ENCODE data around the gene RHEB. TPM values are rescaled to one million over a fixed set of nuclear protein-coding genes. Genes with fewer than 3 reads are reported as not detected.
A peak's percentile ranks its signal among the peaks of the same experiment; 100 is the strongest.

The RHEB gene
- total RNA-seq, 1 donor from 2014 or later = 225 TPM

- no peaks in the 10 kb centered on the region for H3K79me2 ChIP-seq (ENCODE audit: low read depth)
- H2AFZ ChIP-seq (replicated peaks) = peak overlapping the region; percentile 91
- peaks cover 8% of the 10 kb centered on the region for H3K4me1 ChIP-seq
- H3F3A ChIP-seq (ENCODE audit: low read depth) = no peaks in the 10 kb centered on the region
- H3K4me3 Mint-ChIP-seq = peak overlapping the region; percentile 71
- peak overlapping the region; percentile 53 for H3K4me3 ChIP-seq
- H3K4me2 ChIP-seq = peak overlapping the region; percentile 81
- no peaks in the 10 kb centered on the region for H3K9me3 ChIP-seq (ENCODE audit: low read depth)
- H3K9me3 Mint-ChIP-seq = no peaks in the 10 kb centered on the region
- H3K36me3 ChIP-seq = no peaks in the 10 kb centered on the region
- H3K9ac ChIP-seq = no peak overlapping the region
- H3K36me3 Mint-ChIP-seq = no peaks in the 10 kb centered on the region
- peak; percentile 83 for DNase-seq (ENCODE audit: low spot score)
- no peaks in the 10 kb centered on the region for H4K20me1 ChIP-seq (ENCODE audit: low read depth)
- TF ChIP-seq EZH2phosphoT487 (IDR thresholded peaks at IDR 0.05) (peak; percentile 33), EZH2 (IDR thresholded peaks at IDR 0.05) (peak; percentile 46), CTCF (IDR thresholded peaks at IDR 0.05) (peak; percentile 91)
- no peak overlapping the region for H3K27ac ChIP-seq
- H3K27ac Mint-ChIP-seq = no peak overlapping the region
- H3K4me1 Mint-ChIP-seq = peaks cover 11% of the 10 kb centered on the region
- peaks cover 4% of the 10 kb centered on the region for H3K27me3 Mint-ChIP-seq (ENCODE audit: insufficient read depth, low read depth)
- H3K27me3 ChIP-seq = peaks cover 31% of the 10 kb centered on the region
Measured at GRCh38 chr7:151448261-151449252, 71.1 kb downstream of the RHEB start.

DNA sequence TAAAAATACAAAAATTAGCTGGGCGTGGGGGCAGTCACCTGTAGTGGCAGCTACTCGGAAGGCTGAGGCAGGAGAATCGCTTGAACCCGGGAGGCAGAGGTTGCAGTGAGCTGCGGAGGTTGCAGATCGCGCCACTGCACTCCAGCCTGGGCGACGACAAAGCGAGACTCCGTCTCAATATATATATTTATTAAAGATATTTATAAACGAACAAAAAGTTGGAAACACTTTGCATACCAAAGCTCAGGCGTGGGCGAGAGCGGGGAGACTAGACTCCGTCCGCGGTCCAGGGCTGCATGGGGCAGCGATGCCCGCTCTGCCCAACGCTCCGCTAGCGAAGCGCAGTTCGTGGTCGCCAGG, 71.8 kb downstream of the RHEB start:
- Histone ChIP-seq H3K9ac (no peak overlapping the region), H3K4me3 (peak overlapping the region; percentile 53)
- TF ChIP-seq EZH2phosphoT487 (IDR thresholded peaks at IDR 0.05) (no peak), EZH2 (IDR thresholded peaks at IDR 0.05) (no peak), CTCF (IDR thresholded peaks at IDR 0.05) (no peak)

DNA sequence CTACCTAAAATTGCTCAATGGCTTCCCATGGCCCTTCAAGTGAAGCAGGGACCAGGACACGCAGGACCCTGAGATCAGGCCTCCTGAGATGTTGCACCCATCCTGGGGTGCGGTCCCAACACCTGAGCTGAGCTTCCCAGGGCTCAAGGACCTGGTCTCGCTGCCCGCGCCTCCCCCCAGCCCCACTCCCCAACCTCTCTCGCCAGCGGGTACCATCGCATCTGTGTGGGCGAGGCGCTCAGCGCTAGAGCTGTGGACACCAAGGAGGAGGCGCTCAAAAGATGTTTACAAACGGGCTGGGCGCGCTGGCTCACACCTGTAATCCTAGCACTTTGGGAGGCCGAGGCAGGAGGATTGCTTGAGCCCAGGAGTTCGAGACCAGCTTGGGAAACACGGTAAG, 72.4 kb downstream of the RHEB start:
- Histone ChIP-seq H3K9ac (no peak overlapping the region), H3K27ac (no peak overlapping the region), H4K20me1 (ENCODE audit: low read depth) (no peaks in the 10 kb centered on the region), H3K4me1 (peaks cover 3% of the 10 kb centered on the region), H3F3A (ENCODE audit: low read depth) (peaks cover 4% of the 10 kb centered on the region), H3K4me3 (no peak overlapping the region), H3K27me3 (peaks cover 37% of the 10 kb centered on the region), H3K36me3 (no peaks in the 10 kb centered on the region), H2AFZ (replicated peaks) (no peak overlapping the region), H3K9me3 (ENCODE audit: low read depth) (no peaks in the 10 kb centered on the region), H3K79me2 (ENCODE audit: low read depth) (no peaks in the 10 kb centered on the region), H3K4me2 (no peak overlapping the region)
- TF ChIP-seq CTCF (IDR thresholded peaks at IDR 0.05) = no peak
- TF ChIP-seq EZH2phosphoT487 (IDR thresholded peaks at IDR 0.05) = no peak
- TF ChIP-seq EZH2 (IDR thresholded peaks at IDR 0.05) = no peak
- DNase-seq (ENCODE audit: low spot score) = no peak
- H3K4me1 Mint-ChIP-seq = peaks cover 5% of the 10 kb centered on the region
- no peaks in the 10 kb centered on the region for H3K36me3 Mint-ChIP-seq
- no peak overlapping the region for H3K4me3 Mint-ChIP-seq
- H3K9me3 Mint-ChIP-seq = no peaks in the 10 kb centered on the region
- H3K27ac Mint-ChIP-seq = no peak overlapping the region
- peaks cover 4% of the 10 kb centered on the region for H3K27me3 Mint-ChIP-seq (ENCODE audit: insufficient read depth, low read depth)

More for the DNA sequence above, 71.8 kb downstream of the RHEB start:
- Histone ChIP-seq H3K79me2 (ENCODE audit: low read depth) (no peaks in the 10 kb centered on the region), H4K20me1 (ENCODE audit: low read depth) (no peaks in the 10 kb centered on the region), H3K4me2 (peak overlapping the region; percentile 81), H3K27ac (no peak overlapping the region), H3K36me3 (no peaks in the 10 kb centered on the region), H3K27me3 (peaks cover 35% of the 10 kb centered on the region), H3K9me3 (ENCODE audit: low read depth) (no peaks in the 10 kb centered on the region), H3K4me1 (peaks cover 4% of the 10 kb centered on the region), H3F3A (ENCODE audit: low read depth) (peaks cover 1% of the 10 kb centered on the region), H2AFZ (replicated peaks) (peak overlapping the region; percentile 91)
- no peak overlapping the region for H3K4me3 Mint-ChIP-seq
- H3K27ac Mint-ChIP-seq = no peak overlapping the region
- no peaks in the 10 kb centered on the region for H3K9me3 Mint-ChIP-seq
- DNase-seq (ENCODE audit: low spot score) = no peak
- H3K4me1 Mint-ChIP-seq = peaks cover 11% of the 10 kb centered on the region
- H3K36me3 Mint-ChIP-seq = no peaks in the 10 kb centered on the region
- H3K27me3 Mint-ChIP-seq (ENCODE audit: insufficient read depth, low read depth) = peaks cover 4% of the 10 kb centered on the region
